Measurements from ENCODE around the gene SRC. TPM values are rescaled to one million over a fixed set of nuclear protein-coding genes. Genes with fewer than 3 reads are reported as not detected.

Gene SRC
- total RNA-seq, 1 donor from 2014 or later: 25.1 TPM

DNA sequence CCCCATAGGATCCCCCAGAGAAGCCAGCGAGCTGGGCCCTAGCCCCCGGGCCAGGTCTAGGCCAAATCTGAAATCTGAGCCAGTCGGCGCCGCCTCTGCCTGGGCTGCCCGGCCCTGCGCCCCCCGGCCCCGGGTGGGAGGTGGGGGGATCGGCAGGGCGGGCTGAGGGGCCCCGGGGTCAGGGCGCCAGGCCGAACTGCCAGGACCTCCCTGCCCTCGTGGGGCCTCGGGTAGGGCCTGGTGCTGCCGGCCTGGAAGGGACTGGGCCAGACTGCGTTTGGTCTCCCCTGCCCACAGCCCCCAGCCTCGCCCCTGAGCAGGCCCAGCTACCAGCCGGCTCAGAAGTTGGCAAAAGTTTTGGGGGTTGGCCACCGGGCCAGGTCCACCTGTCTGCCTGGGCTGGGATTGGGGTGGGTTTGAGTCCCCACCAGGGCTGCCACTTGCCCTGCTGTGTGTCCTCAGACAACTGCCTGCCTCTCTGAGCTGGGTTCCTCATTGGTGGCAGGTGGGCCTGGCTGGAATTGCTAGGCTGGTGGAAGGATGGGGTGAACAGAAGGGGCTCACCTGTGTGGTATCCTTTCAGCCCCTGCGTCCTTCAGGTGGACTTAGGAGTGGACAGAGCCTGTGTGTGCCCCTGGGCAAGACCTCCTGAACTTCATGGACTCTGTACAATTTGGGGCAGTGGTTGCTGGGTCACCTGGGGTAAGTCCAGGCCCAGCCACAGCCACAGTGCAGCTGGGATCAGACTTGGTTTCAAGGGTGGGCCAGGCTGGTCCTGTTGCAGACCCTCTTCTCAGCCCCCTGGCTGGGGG is 801 bp downstream of the SRC start:
- Mint-ChIP-seq H3K27me3 (ENCODE audit: low read depth) (no peaks in the 10 kb centered on the region), H3K27ac (ENCODE audit: unreplicated experiment) (no peak overlapping the region), H3K4me3 (ENCODE audit: unreplicated experiment) (peak overlapping the region; percentile 62), H3K36me3 (ENCODE audit: low read depth) (no peaks in the 10 kb centered on the region), H3K9me3 (ENCODE audit: low read depth) (no peaks in the 10 kb centered on the region), H3K4me1 (ENCODE audit: low read depth) (peaks cover 27% of the 10 kb centered on the region)
- DNase-seq (ENCODE audit: low spot score): peak; percentile 76
- TF ChIP-seq, protein P1, sequence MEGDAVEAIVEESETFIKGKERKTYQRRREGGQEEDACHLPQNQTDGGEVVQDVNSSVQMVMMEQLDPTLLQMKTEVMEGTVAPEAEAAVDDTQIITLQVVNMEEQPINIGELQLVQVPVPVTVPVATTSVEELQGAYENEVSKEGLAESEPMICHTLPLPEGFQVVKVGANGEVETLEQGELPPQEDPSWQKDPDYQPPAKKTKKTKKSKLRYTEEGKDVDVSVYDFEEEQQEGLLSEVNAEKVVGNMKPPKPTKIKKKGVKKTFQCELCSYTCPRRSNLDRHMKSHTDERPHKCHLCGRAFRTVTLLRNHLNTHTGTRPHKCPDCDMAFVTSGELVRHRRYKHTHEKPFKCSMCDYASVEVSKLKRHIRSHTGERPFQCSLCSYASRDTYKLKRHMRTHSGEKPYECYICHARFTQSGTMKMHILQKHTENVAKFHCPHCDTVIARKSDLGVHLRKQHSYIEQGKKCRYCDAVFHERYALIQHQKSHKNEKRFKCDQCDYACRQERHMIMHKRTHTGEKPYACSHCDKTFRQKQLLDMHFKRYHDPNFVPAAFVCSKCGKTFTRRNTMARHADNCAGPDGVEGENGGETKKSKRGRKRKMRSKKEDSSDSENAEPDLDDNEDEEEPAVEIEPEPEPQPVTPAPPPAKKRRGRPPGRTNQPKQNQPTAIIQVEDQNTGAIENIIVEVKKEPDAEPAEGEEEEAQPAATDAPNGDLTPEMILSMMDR (IDR thresholded peaks at IDR 0.05): no peak

DNA sequence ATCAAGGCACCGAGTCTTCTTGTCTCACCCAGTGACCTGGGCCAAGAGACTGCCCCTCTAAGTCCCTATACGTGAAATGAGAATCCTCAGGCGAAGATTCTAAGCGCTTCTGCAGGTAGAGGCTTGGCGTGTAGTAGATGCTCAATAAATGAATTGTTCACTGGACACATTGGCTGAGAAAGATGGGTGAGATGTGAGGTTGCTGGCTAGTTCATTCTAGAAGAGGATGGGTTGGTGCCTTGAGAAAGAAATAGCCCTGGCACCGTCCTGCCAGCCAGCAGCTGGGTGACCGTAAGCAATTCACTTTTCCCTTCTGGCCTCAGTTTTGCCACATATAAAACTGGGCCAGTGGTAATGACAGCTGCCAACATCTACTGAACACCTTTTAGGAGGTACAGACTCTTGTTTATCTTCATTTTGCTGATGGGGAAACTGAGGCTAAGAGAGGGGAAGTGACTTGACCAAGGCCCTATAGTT is 1.4 kb downstream of the SRC start:
- no peaks in the 10 kb centered on the region for H3K27me3 Mint-ChIP-seq (ENCODE audit: low read depth)
- peaks cover 27% of the 10 kb centered on the region for H3K4me1 Mint-ChIP-seq (ENCODE audit: low read depth)
- no peak overlapping the region for H3K27ac Mint-ChIP-seq (ENCODE audit: unreplicated experiment)
- DNase-seq (ENCODE audit: low spot score): no peak
- no peaks in the 10 kb centered on the region for H3K36me3 Mint-ChIP-seq (ENCODE audit: low read depth)
- peak overlapping the region; percentile 62 for H3K4me3 Mint-ChIP-seq (ENCODE audit: unreplicated experiment)
- no peaks in the 10 kb centered on the region for H3K9me3 Mint-ChIP-seq (ENCODE audit: low read depth)
- TF ChIP-seq, protein P1 (IDR thresholded peaks at IDR 0.05): no peak

DNA sequence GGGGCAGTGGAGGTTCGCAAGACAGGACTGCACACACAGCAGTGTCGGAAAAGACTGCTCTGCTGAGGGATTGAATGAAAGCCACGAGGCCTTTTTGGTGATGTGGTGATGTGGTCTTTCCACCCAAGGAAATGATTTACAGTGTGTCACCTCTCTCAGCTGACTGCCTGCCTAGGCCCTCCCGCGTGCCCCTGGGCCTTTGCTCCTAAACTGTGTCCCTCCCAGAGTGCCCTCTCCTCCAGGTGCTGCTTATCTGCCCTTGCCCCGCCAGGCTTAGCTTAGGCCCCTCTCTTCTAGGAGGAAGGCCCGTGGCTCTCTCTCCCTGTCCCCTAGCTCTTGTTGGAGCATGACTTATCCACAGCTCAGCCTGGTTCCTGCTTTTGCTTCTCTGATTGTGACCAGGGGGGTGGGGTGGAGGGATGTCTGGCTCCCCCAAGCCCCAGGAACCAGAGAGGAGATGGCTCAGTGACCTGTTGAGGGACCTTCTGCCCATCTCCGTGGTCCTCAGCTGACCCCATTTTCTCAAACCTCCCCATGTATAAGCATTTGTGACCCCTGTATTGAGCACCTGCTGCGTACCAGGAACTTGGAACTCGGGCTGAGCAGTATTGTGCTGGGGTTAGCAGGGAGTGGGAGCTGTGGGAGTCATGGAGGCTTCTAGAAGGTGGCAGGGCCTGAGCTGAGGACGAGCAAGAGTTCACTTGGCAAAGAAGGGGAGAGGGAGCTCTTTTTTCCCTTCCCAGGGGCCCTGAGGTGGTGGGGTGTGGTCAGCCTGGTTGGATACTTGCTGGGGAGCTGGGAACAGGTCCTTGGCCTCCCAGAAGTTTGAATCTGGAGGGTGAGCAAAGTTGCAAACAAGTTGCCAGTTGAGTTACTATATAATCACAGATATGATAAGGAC is 2.2 kb downstream of the SRC start:
- H3K4me3 Mint-ChIP-seq (ENCODE audit: unreplicated experiment): no peak overlapping the region
- DNase-seq (ENCODE audit: low spot score): peak; percentile 62
- no peaks in the 10 kb centered on the region for H3K36me3 Mint-ChIP-seq (ENCODE audit: low read depth)
- H3K4me1 Mint-ChIP-seq (ENCODE audit: low read depth): peaks cover 27% of the 10 kb centered on the region
- H3K27me3 Mint-ChIP-seq (ENCODE audit: low read depth): no peaks in the 10 kb centered on the region
- peak overlapping the region; percentile 39 for H3K27ac Mint-ChIP-seq (ENCODE audit: unreplicated experiment)
- TF ChIP-seq, protein P1 (IDR thresholded peaks at IDR 0.05): no peak
- H3K9me3 Mint-ChIP-seq (ENCODE audit: low read depth): no peaks in the 10 kb centered on the region

DNA sequence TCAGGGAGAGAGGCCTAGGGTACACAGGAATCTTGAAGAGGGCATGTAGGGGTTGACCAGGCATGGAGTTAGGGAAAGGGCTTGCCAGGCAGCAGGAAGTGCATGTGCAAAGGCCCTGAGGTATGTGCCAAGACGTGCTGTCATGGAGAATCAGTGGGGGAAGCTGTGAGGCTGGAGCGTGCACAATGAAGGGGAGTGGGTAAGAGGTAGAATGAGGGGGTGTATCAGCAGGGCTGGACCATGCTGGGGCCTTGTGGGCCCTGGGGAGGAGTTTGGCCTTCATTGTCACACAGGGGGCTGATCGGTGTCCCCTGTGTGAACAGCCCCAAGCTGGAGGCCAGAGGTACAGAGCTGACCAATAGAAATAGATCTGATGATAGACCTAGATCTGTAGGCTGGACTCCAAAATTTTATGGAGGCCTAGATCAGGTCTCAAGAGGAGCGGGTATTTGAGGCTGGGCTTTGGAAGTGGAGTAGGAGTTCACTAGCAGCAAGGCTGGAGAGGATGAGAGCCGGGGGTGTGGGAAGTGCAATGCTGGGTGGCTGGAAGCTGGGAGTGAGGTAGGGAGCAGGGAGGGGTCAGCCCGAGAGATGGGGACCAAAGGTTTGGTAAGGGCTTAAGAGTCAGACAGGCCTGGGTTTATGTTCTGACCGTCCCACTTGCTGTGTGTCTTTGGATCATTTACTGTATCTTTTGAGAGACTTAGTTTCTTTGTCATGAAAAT is 3.0 kb downstream of the SRC start:
- no peak overlapping the region for H3K4me3 Mint-ChIP-seq (ENCODE audit: unreplicated experiment)
- no peaks in the 10 kb centered on the region for H3K36me3 Mint-ChIP-seq (ENCODE audit: low read depth)
- TF ChIP-seq, protein P1 (IDR thresholded peaks at IDR 0.05): no peak
- H3K27me3 Mint-ChIP-seq (ENCODE audit: low read depth): no peaks in the 10 kb centered on the region
- DNase-seq (ENCODE audit: low spot score): peak; percentile 50
- no peaks in the 10 kb centered on the region for H3K9me3 Mint-ChIP-seq (ENCODE audit: low read depth)
- H3K27ac Mint-ChIP-seq (ENCODE audit: unreplicated experiment): no peak overlapping the region
- H3K4me1 Mint-ChIP-seq (ENCODE audit: low read depth): peaks cover 27% of the 10 kb centered on the region

Data from chondrocyte (in vitro differentiated cells).